Melanocyte of skin (primary cell): ENCODE results near the gene CDK5RAP3. TPM values are rescaled to one million over a fixed set of nuclear protein-coding genes. Genes with fewer than 3 reads are reported as not detected.

Source experiments
- total RNA-seq, 2 donors: library from RNA; depleted of rRNA; stranded (reverse); fragments of >200 nt; gene quantifications; 2 replicates each; pipeline ENCODE4 v1.2.3, GENCODE V29; 2012

Gene CDK5RAP3, protein sequence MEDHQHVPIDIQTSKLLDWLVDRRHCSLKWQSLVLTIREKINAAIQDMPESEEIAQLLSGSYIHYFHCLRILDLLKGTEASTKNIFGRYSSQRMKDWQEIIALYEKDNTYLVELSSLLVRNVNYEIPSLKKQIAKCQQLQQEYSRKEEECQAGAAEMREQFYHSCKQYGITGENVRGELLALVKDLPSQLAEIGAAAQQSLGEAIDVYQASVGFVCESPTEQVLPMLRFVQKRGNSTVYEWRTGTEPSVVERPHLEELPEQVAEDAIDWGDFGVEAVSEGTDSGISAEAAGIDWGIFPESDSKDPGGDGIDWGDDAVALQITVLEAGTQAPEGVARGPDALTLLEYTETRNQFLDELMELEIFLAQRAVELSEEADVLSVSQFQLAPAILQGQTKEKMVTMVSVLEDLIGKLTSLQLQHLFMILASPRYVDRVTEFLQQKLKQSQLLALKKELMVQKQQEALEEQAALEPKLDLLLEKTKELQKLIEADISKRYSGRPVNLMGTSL
- 10 to 100 TPM; 41.6 to 42.7 TPM for total RNA-seq

DNA sequence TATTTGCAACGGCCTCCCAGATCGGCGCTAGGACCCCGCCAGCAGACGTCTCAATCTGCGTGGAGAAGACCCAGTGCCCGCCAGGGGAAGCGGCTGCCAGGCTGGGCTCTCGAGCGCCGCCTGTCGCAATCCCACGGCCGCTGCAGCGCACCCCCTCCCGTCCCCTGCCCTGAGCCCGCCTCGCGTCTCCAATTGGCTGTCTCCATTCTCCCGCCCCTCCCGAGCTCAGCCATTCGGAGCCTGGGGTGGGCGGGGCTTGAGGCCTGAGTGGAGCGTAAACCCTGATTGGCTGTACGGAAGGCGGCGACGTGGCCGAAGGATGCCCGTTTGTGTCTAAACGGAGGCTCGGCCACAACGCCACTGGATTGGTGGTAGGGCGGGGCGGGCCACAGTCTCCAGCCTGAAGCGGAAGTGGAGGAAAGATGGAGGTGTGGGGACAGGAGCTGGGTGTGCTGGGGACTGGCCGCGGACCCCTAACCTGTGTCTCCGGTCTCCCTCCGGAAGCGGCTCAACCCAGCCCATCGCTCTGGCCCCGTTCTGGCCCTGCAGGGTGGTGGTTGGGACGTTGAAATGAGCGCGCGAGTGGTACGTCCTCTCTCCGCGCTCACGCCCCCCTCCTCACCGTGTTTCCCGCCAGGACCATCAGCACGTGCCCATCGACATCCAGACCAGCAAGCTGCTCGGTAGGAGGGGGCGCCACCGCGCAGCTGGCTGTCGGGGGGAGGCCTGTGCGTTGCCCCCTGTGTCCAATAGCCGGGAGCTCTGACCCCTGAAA, at the start of gene CDK5RAP3:
CDK5RAP3 (plus strand) TSS at position 389 of the 775 bp plus-strand sequence; CDS start at position 423, 34 bp downstream.

DNA sequence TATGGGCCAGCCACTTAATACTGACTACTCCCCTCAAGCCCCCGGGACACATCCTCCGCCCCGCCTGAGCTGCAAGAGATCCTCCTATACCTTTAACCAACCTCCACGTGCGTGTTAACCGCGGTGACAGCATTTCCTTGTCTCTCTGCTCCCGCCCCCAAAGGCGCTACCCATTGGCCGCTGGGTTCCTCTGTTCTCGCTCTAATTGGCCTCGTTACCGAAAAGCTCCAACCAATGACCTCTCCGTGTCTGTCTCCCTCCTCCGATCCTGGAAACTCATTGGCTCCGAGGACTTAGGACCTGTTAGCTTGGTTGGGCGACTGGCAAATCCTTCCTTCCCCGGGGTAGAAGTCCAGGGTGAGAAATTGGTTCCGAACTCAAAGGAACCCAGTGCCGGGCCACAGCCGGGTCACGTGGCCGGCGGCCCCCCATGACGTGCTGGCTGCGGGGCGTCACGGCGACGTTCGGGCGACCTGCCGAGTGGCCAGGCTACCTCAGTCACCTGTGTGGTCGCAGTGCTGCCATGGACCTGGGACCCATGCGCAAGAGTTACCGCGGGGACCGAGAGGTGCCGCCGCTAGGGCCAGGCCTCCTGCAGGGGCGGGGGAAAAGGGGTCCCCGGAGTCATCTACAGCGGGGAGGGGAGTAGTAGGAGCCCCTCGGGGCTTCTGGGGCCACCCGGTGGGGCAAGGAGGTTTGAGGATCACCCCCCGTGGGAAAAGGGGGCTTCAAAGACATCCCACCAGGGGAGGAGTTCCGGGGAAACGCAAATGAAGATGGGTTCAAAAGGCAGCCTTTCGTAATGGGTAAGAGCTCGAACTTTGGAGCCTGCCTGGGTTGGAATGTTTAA, 29.4 kb upstream of the CDK5RAP3 start, which contains the start of gene PNPO:
PNPO (plus strand) TSS at position 326 of the 850 bp plus-strand sequence; CDS start at position 431, 105 bp downstream.

DNA sequence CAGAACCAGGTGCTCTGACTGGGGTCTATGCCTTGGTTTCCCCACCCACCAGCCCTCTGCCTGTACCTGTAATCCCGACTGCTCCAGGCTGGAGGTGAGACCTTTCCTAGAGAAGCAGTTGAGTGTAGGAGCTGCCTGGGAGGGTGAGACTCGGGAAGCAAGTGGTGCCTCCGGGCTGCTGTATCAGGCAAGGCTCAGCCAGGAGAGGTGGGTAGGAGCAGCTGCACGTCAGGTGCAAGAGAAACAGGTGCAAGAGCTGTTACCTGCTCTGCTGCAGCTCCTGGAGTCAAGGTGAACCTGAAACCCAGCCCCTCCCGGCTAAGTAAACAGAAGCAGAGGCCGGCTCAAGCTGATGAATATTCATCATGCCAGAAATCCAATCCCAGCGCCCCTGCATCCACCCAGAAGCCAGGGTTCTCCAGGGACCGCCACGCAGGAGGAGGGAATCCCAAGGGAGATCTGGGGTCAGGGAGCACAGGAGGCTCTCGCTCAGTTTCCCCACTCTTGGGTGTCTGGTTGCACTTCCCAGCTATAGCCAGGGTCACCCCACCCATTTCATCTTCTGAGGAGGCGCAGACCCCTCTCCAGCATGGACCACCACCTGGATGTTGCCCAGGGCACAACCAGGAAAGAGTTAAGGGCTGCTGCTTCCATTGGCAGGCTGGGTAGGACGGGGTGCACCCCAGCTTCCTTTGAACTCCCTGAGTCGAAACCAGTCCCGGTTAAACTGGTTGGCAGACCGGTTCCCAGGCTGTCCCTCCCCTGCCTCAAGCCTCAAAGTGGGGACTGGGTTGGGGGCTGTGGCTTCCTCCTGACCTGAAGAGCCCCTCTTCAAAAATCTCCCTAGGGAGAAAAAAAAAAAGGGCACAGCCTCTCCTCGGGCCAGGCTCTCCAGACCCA, 13.1 kb upstream of the CDK5RAP3 start, which contains the start of gene PRR15L:
PRR15L (minus strand) TSS at position 293 of the 900 bp plus-strand sequence. CDS start 4,649 bp downstream, outside the sequence.

Other genes starting within 250 kb of the CDK5RAP3 start
- not detected for gene TBX21, start 237.9 kb upstream of the CDK5RAP3 start, total RNA-seq
- 1 to 10 TPM; 8.0 to 8.9 TPM for gene OSBPL7, start 149.3 kb upstream of the CDK5RAP3 start, total RNA-seq
- 10 to 100 TPM; 20.6 to 37.3 TPM for gene MRPL10, start 139.6 kb upstream of the CDK5RAP3 start, total RNA-seq
- gene LRRC46, start 139.4 kb upstream of the CDK5RAP3 start, total RNA-seq: under 1 TPM in 1 of 2 donors, not detected in 1; 0.33 TPM
- gene SCRN2, start 129.8 kb upstream of the CDK5RAP3 start, total RNA-seq: 10 to 100 TPM; 15.0 to 18.2 TPM
- not detected for gene SP6, start 120.0 kb upstream of the CDK5RAP3 start, total RNA-seq
- 1 to 10 TPM; 3.8 to 4.7 TPM for gene SP2, start 74.9 kb upstream of the CDK5RAP3 start, total RNA-seq
- 10 to 100 TPM; 37.2 to 39.3 TPM for gene PNPO, start 29.5 kb upstream of the CDK5RAP3 start, total RNA-seq
- gene PRR15L, start 13.2 kb upstream of the CDK5RAP3 start, total RNA-seq: not detected
- gene COPZ2, start 66.7 kb downstream of the CDK5RAP3 start, total RNA-seq: 10 to 100 TPM; 11.4 to 11.7 TPM
- 10 to 100 TPM; 87.1 to 89.2 TPM for gene NFE2L1, start 77.2 kb downstream of the CDK5RAP3 start, total RNA-seq
- gene CBX1, start 130.4 kb downstream of the CDK5RAP3 start, total RNA-seq: 10 to 100 TPM; 21.7 to 41.6 TPM
- gene SNX11, start 136.7 kb downstream of the CDK5RAP3 start, total RNA-seq: 10 to 100 TPM; 12.4 to 16.0 TPM